ENCODE data around the gene RUFY1. TPM values are rescaled to one million over a fixed set of nuclear protein-coding genes. Genes with fewer than 3 reads are reported as not detected.
"Not testable (repeated sequence)": the region's sequence is repeated elsewhere in the genome, so short reads cannot be mapped to it uniquely, and the experiment has no call there.

Gene RUFY1
- total RNA-seq, 1 experiment from 2014 or later, result 41.4 TPM

DNA sequence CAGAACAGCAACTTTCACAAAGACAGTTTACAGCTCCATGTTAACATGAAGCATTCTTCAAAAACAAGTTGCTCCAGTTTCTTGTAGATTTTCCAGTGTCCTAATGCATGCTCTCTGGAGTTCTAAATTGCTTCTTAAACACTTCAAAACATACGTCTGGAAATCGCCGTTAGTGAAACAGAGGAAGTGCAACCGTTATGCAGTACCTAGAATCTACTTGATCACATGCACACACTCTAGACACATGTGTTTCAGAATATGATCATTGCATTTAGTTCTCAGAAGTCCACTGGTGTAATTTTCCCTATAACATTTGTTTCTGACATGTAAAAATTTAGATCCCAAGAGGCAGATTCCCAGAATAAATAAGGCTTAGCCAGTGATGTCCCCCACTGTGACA, 41.1 kb upstream of the RUFY1 start:
- H3K36me3 ChIP-seq (ENCODE audit: insufficient read depth, low read length, poor library complexity, severe bottlenecking), result no peaks in the 10 kb centered on the region
- H3K27me3 ChIP-seq (replicated peaks; ENCODE audit: insufficient read depth, low read depth, low read length, poor library complexity), result no peaks in the 10 kb centered on the region
- BruUV-seq (replicated peaks), result no TSS peak
- TF ChIP-seq EZH2 (IDR thresholded peaks at IDR 0.05; ENCODE audit: borderline replicate concordance, low read depth, low read length, poor library complexity, severe bottlenecking), result no peak
- TF ChIP-seq, protein P1, sequence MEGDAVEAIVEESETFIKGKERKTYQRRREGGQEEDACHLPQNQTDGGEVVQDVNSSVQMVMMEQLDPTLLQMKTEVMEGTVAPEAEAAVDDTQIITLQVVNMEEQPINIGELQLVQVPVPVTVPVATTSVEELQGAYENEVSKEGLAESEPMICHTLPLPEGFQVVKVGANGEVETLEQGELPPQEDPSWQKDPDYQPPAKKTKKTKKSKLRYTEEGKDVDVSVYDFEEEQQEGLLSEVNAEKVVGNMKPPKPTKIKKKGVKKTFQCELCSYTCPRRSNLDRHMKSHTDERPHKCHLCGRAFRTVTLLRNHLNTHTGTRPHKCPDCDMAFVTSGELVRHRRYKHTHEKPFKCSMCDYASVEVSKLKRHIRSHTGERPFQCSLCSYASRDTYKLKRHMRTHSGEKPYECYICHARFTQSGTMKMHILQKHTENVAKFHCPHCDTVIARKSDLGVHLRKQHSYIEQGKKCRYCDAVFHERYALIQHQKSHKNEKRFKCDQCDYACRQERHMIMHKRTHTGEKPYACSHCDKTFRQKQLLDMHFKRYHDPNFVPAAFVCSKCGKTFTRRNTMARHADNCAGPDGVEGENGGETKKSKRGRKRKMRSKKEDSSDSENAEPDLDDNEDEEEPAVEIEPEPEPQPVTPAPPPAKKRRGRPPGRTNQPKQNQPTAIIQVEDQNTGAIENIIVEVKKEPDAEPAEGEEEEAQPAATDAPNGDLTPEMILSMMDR (conservative IDR thresholded peaks at IDR 0.05; ENCODE audit: low read depth, low read length), result no peak
- no peak overlapping the region for H3K27ac ChIP-seq (ENCODE audit: low read depth, low read length, poor library complexity, severe bottlenecking)
- CTCF ChIA-PET, result no interaction called here
- POLR2A ChIA-PET (ENCODE audit: low non-redundant PET), result no interaction called here
- DNase-seq (ENCODE audit: low spot score), result no peak
- no peaks in the 10 kb centered on the region for H3K9me3 ChIP-seq (ENCODE audit: low read depth, low read length, poor library complexity, severe bottlenecking)
- intact Hi-C loops (cut with micrococcal nuclease; ENCODE audit: unreplicated experiment), result no loop called here
- H3K4me3 ChIP-seq (ENCODE audit: low read depth, low read length, poor library complexity, severe bottlenecking), result no peak overlapping the region
- H3K4me1 ChIP-seq (ENCODE audit: insufficient read depth, low read length, poor library complexity, severe bottlenecking), result no peaks in the 10 kb centered on the region

GRCh38 chr5:179509845-179510244, 40.5 kb upstream of the RUFY1 start:
- POLR2A ChIA-PET (ENCODE audit: low non-redundant PET), result no interaction called here
- BruUV-seq (replicated peaks), result no TSS peak
- Histone ChIP-seq H3K4me1 (ENCODE audit: insufficient read depth, low read length, poor library complexity, severe bottlenecking) (no peaks in the 10 kb centered on the region), H3K36me3 (ENCODE audit: insufficient read depth, low read length, poor library complexity, severe bottlenecking) (no peaks in the 10 kb centered on the region), H3K4me3 (ENCODE audit: low read depth, low read length, poor library complexity, severe bottlenecking) (no peak overlapping the region), H3K27ac (ENCODE audit: low read depth, low read length, poor library complexity, severe bottlenecking) (no peak overlapping the region), H3K9me3 (ENCODE audit: low read depth, low read length, poor library complexity, severe bottlenecking) (no peaks in the 10 kb centered on the region), H3K27me3 (replicated peaks; ENCODE audit: insufficient read depth, low read depth, low read length, poor library complexity) (no peaks in the 10 kb centered on the region)
- TF ChIP-seq, protein P1 (conservative IDR thresholded peaks at IDR 0.05; ENCODE audit: low read depth, low read length), result no peak
- TF ChIP-seq EZH2 (IDR thresholded peaks at IDR 0.05; ENCODE audit: borderline replicate concordance, low read depth, low read length, poor library complexity, severe bottlenecking), result no peak
- intact Hi-C loops (cut with micrococcal nuclease; ENCODE audit: unreplicated experiment), result no loop called here
- DNase-seq (ENCODE audit: low spot score), result no peak
- CTCF ChIA-PET, result no interaction called here

DNA sequence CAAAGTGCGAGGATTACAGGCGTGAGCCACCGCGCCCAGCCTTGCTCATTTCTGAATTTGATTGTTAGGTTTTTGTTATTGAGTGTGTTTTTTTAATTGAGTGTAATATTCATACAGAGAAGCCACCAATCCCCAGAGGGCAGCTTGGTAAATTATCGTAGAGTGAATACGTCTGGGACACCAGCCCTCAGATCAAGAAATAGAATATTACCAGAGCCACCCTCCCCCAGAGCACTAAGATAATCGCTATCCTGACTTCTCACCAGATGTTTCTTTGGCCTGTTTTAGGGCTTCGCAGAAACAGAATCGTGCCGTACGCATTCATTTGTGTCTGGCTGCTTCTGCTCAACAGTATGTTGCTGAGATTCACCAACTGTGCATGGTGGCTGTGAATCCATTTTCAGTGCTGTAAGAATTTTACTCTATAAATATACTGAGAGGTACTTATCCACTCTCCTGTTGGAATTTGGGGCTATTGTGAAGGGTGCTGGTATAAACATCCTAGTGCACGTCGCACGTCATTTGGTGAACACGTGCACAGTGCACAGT, 37.8 kb upstream of the RUFY1 start:
- Histone ChIP-seq H3K4me1 (ENCODE audit: insufficient read depth, low read length, poor library complexity, severe bottlenecking) (no peaks in the 10 kb centered on the region), H3K4me3 (ENCODE audit: low read depth, low read length, poor library complexity, severe bottlenecking) (no peak overlapping the region), H3K36me3 (ENCODE audit: insufficient read depth, low read length, poor library complexity, severe bottlenecking) (no peaks in the 10 kb centered on the region), H3K27ac (ENCODE audit: low read depth, low read length, poor library complexity, severe bottlenecking) (no peak overlapping the region), H3K9me3 (ENCODE audit: low read depth, low read length, poor library complexity, severe bottlenecking) (no peaks in the 10 kb centered on the region), H3K27me3 (replicated peaks; ENCODE audit: insufficient read depth, low read depth, low read length, poor library complexity) (no peaks in the 10 kb centered on the region)
- DNase-seq (ENCODE audit: low spot score), result no peak
- TF ChIP-seq, protein P1 (conservative IDR thresholded peaks at IDR 0.05; ENCODE audit: low read depth, low read length), result no peak
- no peak for TF ChIP-seq EZH2 (IDR thresholded peaks at IDR 0.05; ENCODE audit: borderline replicate concordance, low read depth, low read length, poor library complexity, severe bottlenecking)
- BruUV-seq (replicated peaks), result no TSS peak
- CTCF ChIA-PET, result no interaction called here
- intact Hi-C loops (cut with micrococcal nuclease; ENCODE audit: unreplicated experiment), result no loop called here
- POLR2A ChIA-PET (ENCODE audit: low non-redundant PET), result interaction anchor here (0.7 kb wide), 1 partner anchor 407 kb away, joined by 21 read pairs; no protein-coding TSS in a partner anchor

DNA sequence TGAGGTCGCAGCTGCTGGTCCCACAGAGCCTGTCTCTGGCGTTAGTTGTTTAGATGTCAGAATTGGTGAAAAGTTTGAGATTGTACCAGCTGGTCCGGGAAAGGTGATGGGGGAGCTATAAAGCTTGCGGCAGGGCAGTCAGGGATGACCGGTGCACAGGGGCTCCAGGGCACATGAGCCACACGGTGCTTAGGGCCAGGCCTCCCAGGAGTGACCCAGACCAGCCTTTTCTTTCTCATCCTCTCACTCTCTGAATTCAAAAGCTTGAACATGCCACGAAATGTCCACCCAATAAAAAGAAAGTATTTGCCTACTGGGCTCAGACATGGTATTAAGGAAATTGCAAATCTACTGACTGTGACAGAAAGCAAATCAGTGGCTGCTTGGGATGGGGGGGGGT, 34.9 kb upstream of the RUFY1 start:
- intact Hi-C loops (cut with micrococcal nuclease; ENCODE audit: unreplicated experiment); CTCF ChIA-PET; DNase-seq (ENCODE audit: low spot score); H3K4me3 ChIP-seq (ENCODE audit: low read depth, low read length, poor library complexity, severe bottlenecking); H3K27me3 ChIP-seq (replicated peaks; ENCODE audit: insufficient read depth, low read depth, low read length, poor library complexity); BruUV-seq (replicated peaks); H3K27ac ChIP-seq (ENCODE audit: low read depth, low read length, poor library complexity, severe bottlenecking); H3K4me1 ChIP-seq (ENCODE audit: insufficient read depth, low read length, poor library complexity, severe bottlenecking); H3K9me3 ChIP-seq (ENCODE audit: low read depth, low read length, poor library complexity, severe bottlenecking); POLR2A ChIA-PET (ENCODE audit: low non-redundant PET); H3K36me3 ChIP-seq (ENCODE audit: insufficient read depth, low read length, poor library complexity, severe bottlenecking): not testable (repeated sequence)

Data from A673 (cell line).